GM12878 (cell line): ENCODE results near the gene IL15. TPM values are rescaled to one million over a fixed set of nuclear protein-coding genes. Genes with fewer than 3 reads are reported as not detected.
A peak's percentile ranks its signal among the peaks of the same experiment; 100 is the strongest.

Source experiments
- ATAC-seq: fragments of 200-7000 bp; cut with Tn5 transposase; 3 replicates; pipeline ENCODE4 v1.9.1; 2020; ENCODE audit warnings: mild to moderate bottlenecking, moderate library complexity
- BruUV-seq: library from RNA; stranded (reverse); fragments of 400-500 nt; replicated peaks from 2 replicates; lab custom pipeline; 2021; lab: Mats Ljungman, UMichigan
- CTCF ChIA-PET: fragments of 300-600 bp; sonication (Branson Sonifier 250); formaldehyde crosslinking; extraction: SDS; loops from one replicate; lab custom pipeline; 2021; ENCODE audit warnings: inconsistent platforms; lab: Yijun Ruan, JAX
- POLR2A ChIA-PET: fragments of 350-600 bp; formaldehyde crosslinking; extraction: SDS; loops from one replicate; lab custom pipeline; 2021; ENCODE audit warnings: inconsistent platforms; lab: Charles Lee
- RAD21 ChIA-PET: fragments of 300-600 bp; sonication (Branson Sonifier 250); formaldehyde crosslinking; loops from one replicate; lab custom pipeline; 2023; ENCODE audit warnings: antibody characterized with exemption; ENCODE audit not compliant: unreplicated experiment; lab: Charles Lee
- SMC1A ChIA-PET: fragments of 300-600 bp; sonication (Branson Sonifier 250); formaldehyde crosslinking; loops from one replicate; lab custom pipeline; 2023; ENCODE audit not compliant: unreplicated experiment, uncharacterized antibody; lab: Charles Lee
- DNase-seq: peaks from one replicate; pipeline ENCODE4 v3.0.0-alpha.2; 2011; ENCODE audit warnings: low read depth, low spot score
- FAIRE-seq: peaks from 3 replicates; lab custom pipeline; 2011; peaks lifted over from hg19 to GRCh38; lab: Jason Lieb, UNC
- H2AFZ ChIP-seq: 2 replicates; pipeline ENCODE4 v1.6.0; 2011; ENCODE audit warnings: low read depth, low read length, control low read depth; ENCODE audit not compliant: control insufficient read depth
- H3K27ac ChIP-seq: 2 replicates; pipeline ENCODE4 v1.5.1; 2011; ENCODE audit warnings: control low read depth; ENCODE audit not compliant: control insufficient read depth, insufficient read depth
- H3K27me3 ChIP-seq, 2 experiments: replicated peaks in 1 of 2; 2 replicates each; pipeline versions ENCODE4 v1.6.0 to v1.6.1; 2011; ENCODE audit warnings: low read length in 1 of 2; ENCODE audit not compliant: control insufficient read depth in 2 of 2, insufficient read depth in 2 of 2
- H3K36me3 ChIP-seq, 2 experiments: 2 replicates each; pipeline ENCODE4 v1.5.1; 2011; ENCODE audit warnings: low read length in 1 of 2; ENCODE audit not compliant: control insufficient read depth in 2 of 2, insufficient read depth in 2 of 2
- H3K4me1 ChIP-seq: 2 replicates; pipeline ENCODE4 v1.6.1; 2011; ENCODE audit warnings: mild to moderate bottlenecking, low read length, moderate library complexity, mixed read lengths; ENCODE audit not compliant: control insufficient read depth, insufficient read depth
- H3K4me2 ChIP-seq: 2 replicates; pipeline ENCODE4 v1.6.0; 2011; ENCODE audit warnings: control low read depth; ENCODE audit not compliant: control insufficient read depth, insufficient read depth
- H3K4me3 ChIP-seq: fragments of 200-600 bp; sonication (generic); 2 replicates; pipeline ENCODE4 v1.5.1; 2016
- H3K79me2 ChIP-seq: 2 replicates; pipeline ENCODE4 v1.6.0; 2011; ENCODE audit warnings: low read length; ENCODE audit not compliant: control insufficient read depth, insufficient read depth
- H3K9ac ChIP-seq: 2 replicates; pipeline ENCODE4 v1.8.0; 2011; ENCODE audit warnings: low read length, control low read depth, mixed read lengths; ENCODE audit not compliant: control insufficient read depth, insufficient read depth
- H3K9me3 ChIP-seq: replicated peaks from 3 replicates; pipeline ENCODE4 v1.5.1; 2011; ENCODE audit warnings: mild to moderate bottlenecking, low read length; ENCODE audit not compliant: control insufficient read depth, insufficient read depth
- H4K20me1 ChIP-seq: 2 replicates; pipeline ENCODE4 v1.6.0; 2011; ENCODE audit not compliant: control insufficient read depth, insufficient read depth
- BHLHE40 ChIP-seq, 2 experiments: fragments of 450-650 bp in 1 of 2; IDR thresholded peaks; 2 replicates each; pipeline ENCODE4 v1.6.1; 2011 to 2017; ENCODE audit warnings: low read depth in 2 of 2, borderline replicate concordance in 1 of 2, improper control_type of control experiment in 1 of 2, low read length in 1 of 2, mild to moderate bottlenecking in 1 of 2
- EGR1 ChIP-seq, 2 experiments: IDR thresholded peaks; 1 replicate in 1 of 2; 2 replicates in 1 of 2; pipeline ENCODE4 v1.6.1; 2011 to 2012; ENCODE audit warnings: low read depth in 2 of 2, low read length in 2 of 2, borderline replicate concordance in 1 of 2, mild to moderate bottlenecking in 1 of 2, moderate library complexity in 1 of 2
- NBN ChIP-seq: fragments of 450-650 bp; IDR thresholded peaks from 2 replicates; pipeline ENCODE4 v1.6.1; 2016
- NFYA ChIP-seq: IDR thresholded peaks from 2 replicates; pipeline ENCODE4 v1.6.1; 2011; ENCODE audit warnings: low read depth, mild to moderate bottlenecking, low read length, improper control_type of control experiment, borderline replicate concordance
- NRF1 ChIP-seq: conservative IDR thresholded peaks from 2 replicates; pipeline ENCODE4 v1.6.1; 2011; ENCODE audit warnings: mild to moderate bottlenecking, low read depth, low read length, improper control_type of control experiment
- RELB ChIP-seq: fragments of 450-650 bp; IDR thresholded peaks from 2 replicates; pipeline ENCODE4 v1.6.1; 2017; ENCODE audit warnings: low read depth, mild to moderate bottlenecking, moderate library complexity
- SIX5 ChIP-seq: IDR thresholded peaks from 2 replicates; pipeline ENCODE4 v1.6.1; 2011; ENCODE audit warnings: mild to moderate bottlenecking, low read depth, low read length, moderate library complexity; ENCODE audit not compliant: severe bottlenecking
- SP1 ChIP-seq: IDR thresholded peaks from one replicate; pipeline ENCODE4 v1.6.1; 2011; ENCODE audit warnings: low read depth, low read length
- SPI1 ChIP-seq: IDR thresholded peaks from 2 replicates; pipeline ENCODE4 v1.6.1; 2011; ENCODE audit warnings: low read depth, mild to moderate bottlenecking, low read length, moderate library complexity, borderline replicate concordance; ENCODE audit not compliant: insufficient read depth
- SRF ChIP-seq, 2 experiments: IDR thresholded peaks; 2 replicates each; pipeline ENCODE4 v1.6.1; 2011; ENCODE audit warnings: low read depth in 2 of 2, low read length in 2 of 2, mild to moderate bottlenecking in 1 of 2, moderate library complexity in 1 of 2
- SUPT20H ChIP-seq: IDR thresholded peaks from 2 replicates; pipeline ENCODE4 v1.6.1; 2011; ENCODE audit warnings: low read depth, mild to moderate bottlenecking, low read length, moderate library complexity, borderline replicate concordance; ENCODE audit not compliant: control insufficient read depth
- TARDBP ChIP-seq: IDR thresholded peaks from 2 replicates; pipeline ENCODE4 v1.6.1; 2016; ENCODE audit warnings: borderline replicate concordance
- WGBS: methylation state at CpG from one replicate; pipeline ENCODE4 v1.1.6; 2016; ENCODE audit warnings: low lambda C conversion rate; ENCODE audit not compliant: insufficient replicate concordance, insufficient coverage; ENCODE audit errors: missing lambda C conversion rate; 5-methylcytosine and 5-hydroxymethylcytosine counted together
- in situ Hi-C: fragments of 300-500 bp; cut with MboI; formaldehyde crosslinking; loops from 9 replicates; pipeline ENCODE4 v1.14.3; 2018; ENCODE audit warnings: mixed read lengths
- intact Hi-C: fragments of 100-400 bp; cut with micrococcal nuclease; formaldehyde crosslinking; loops from one replicate; pipeline ENCODE4 v1.14.2; 2022; ENCODE audit not compliant: unreplicated experiment
- polyA plus RNA-seq, 11 experiments: library from polyadenylated mRNA; depleted of rRNA in 4 of 11; unstranded in 6 of 11; stranded (reverse) in 5 of 11; fragments of >200 nt; fragmentation: Nextera tagmentation in 4 of 11; fragmentation: Illumina TruSeq in 1 of 11; extraction: Ambion mirVana in 4 of 11; extraction: Trizol in 1 of 11; gene quantifications; 1 replicate in 1 of 11; 2 replicates in 10 of 11; pipeline versions ENCODE4 v1.2.1 to v1.2.3, GENCODE V29; 2011 to 2016; ENCODE audit warnings: inconsistent platforms in 2 of 11, missing spikeins in 2 of 11, low read depth in 1 of 11
- total RNA-seq, 4 experiments: library from RNA; depleted of rRNA in 3 of 4; stranded (reverse); fragments of >200 nt in 3 of 4; fragmentation: Illumina TruSeq in 1 of 4; extraction: Trizol in 1 of 4; gene quantifications; 2 replicates each; pipeline versions ENCODE4 v1.2.1 to v1.2.3, GENCODE V29; 2013 to 2021

Gene IL15
- total and polyA plus RNA-seq, 10 of the 15 experiments (the other 5 are each of a cell fraction or from before 2014, with no cell fraction given) = 6.0 to 11.4 (median 8.2) TPM

GRCh38 chr4:141645611-141646340 lies 9.4 kb downstream of the IL15 start:
- in situ Hi-C loops (no loop called here), intact Hi-C loops (no loop called here)
- H3K27me3 ChIP-seq = no peaks in the 10 kb centered on the region
- H3K79me2 ChIP-seq = peaks cover 60% of the 10 kb centered on the region
- H3K4me3 ChIP-seq = no peak overlapping the region
- no peaks in the 10 kb centered on the region for H4K20me1 ChIP-seq
- no TSS peak for BruUV-seq
- H3K4me1 ChIP-seq = peaks cover 3% of the 10 kb centered on the region; the same call in 1 of the 2 replicates
- no peaks in the 10 kb centered on the region; a peak in 1 of 4 replicates for H3K36me3 ChIP-seq
- ChIA-PET POLR2A (interaction anchor here (0.7 to 1.2 kb wide), 3 partner anchors 10 to 16 kb away, joined by 3 to 4 read pairs (median 3); partner anchors contain the start of gene IL15), RAD21 (interaction anchor here (1.1 to 2.0 kb wide), 3 partner anchors 7 to 12 kb away, joined by 3 to 6 read pairs (median 4); no protein-coding TSS in a partner anchor), CTCF (interaction anchor here (0.6 to 2.1 kb wide), 4 partner anchors 8 to 735 kb away, joined by 3 to 13 read pairs (median 4); partner anchors contain the start of gene IL15), SMC1A (interaction anchor here (1.3 to 2.7 kb wide), 5 partner anchors 8 to 35 kb away, joined by 4 to 22 read pairs (median 9); partner anchors contain the start of gene IL15)
- peak overlapping the region; percentile 27; the same call in 1 of the 2 replicates for H3K4me2 ChIP-seq
- WGBS = 66% methylated on average over 3 of the region's 3 CpGs
- DNase-seq (no peak), FAIRE-seq (no peak), ATAC-seq (peak; percentile 51)
- no peak overlapping the region for H3K27ac ChIP-seq
- H3K9me3 ChIP-seq = no peaks in the 10 kb centered on the region; the same call in 1 of the 3 replicates
- H2AFZ ChIP-seq = no peak overlapping the region
- no peak for TF ChIP-seq SP1
- TF ChIP-seq SPI1 = 0 out of 2 replicates have a peak, but pooled peaks have one; percentile 3
- H3K9ac ChIP-seq = no peak overlapping the region

- SMC1A ChIA-PET = interaction anchor here (0.6 to 2.7 kb wide), 10 partner anchors 8 to 306 kb away, joined by 3 to 22 read pairs (median 4); partner anchors contain the start of gene IL15
- Histone ChIP-seq H3K9me3 (no peaks in the 10 kb centered on the region; the same call in 1 of the 3 replicates), H3K4me3 (no peak overlapping the region), H3K4me2 (peak overlapping the region; percentile 28; the same call in 1 of the 2 replicates), H4K20me1 (no peaks in the 10 kb centered on the region), H3K27me3 (no peaks in the 10 kb centered on the region), H3K36me3 (no peaks in the 10 kb centered on the region; a peak in 1 of 4 replicates), H3K79me2 (peaks cover 56% of the 10 kb centered on the region), H3K4me1 (peaks cover 3% of the 10 kb centered on the region; the same call in 1 of the 2 replicates), H2AFZ (no peak overlapping the region), H3K9ac (no peak overlapping the region), H3K27ac (no peak overlapping the region)
- BruUV-seq = no TSS peak
- ATAC-seq (peak; percentile 62), FAIRE-seq (no peak), DNase-seq (no peak)
- intact Hi-C loops (no loop called here), in situ Hi-C loops (no loop called here)
- POLR2A ChIA-PET = interaction anchor here (1.2 kb wide), 2 partner anchors 10 to 17 kb away, joined by 3 to 4 read pairs; partner anchors contain the start of gene IL15
- RAD21 ChIA-PET = interaction anchor here (1.3 to 2.0 kb wide), 3 partner anchors 8 to 10 kb away, joined by 4 to 8 read pairs (median 6); partner anchors contain the start of gene IL15
- 57% methylated on average over 3 of the region's 3 CpGs for WGBS
- CTCF ChIA-PET = interaction anchor here (0.8 to 2.1 kb wide), 4 partner anchors 8 to 57 kb away, joined by 3 to 13 read pairs (median 4); partner anchors contain the start of gene IL15
- TF ChIP-seq RELB = peak; percentile 49
- TF ChIP-seq NBN = no peak
- no peak for TF ChIP-seq TARDBP
- no peak for TF ChIP-seq NFYA
- TF ChIP-seq SUPT20H = no peak
- no peak for TF ChIP-seq BHLHE40 (IDR thresholded peaks at IDR 0.05; ENCODE audit: borderline replicate concordance in 1 of 2, low read depth in 2 of 2, low read length in 1 of 2)
- no peak for TF ChIP-seq EGR1 (IDR thresholded peaks at IDR 0.05; ENCODE audit: borderline replicate concordance in 1 of 2, low read depth in 2 of 2, low read length in 2 of 2)
- TF ChIP-seq SRF (IDR thresholded peaks at IDR 0.05; ENCODE audit: low read depth in 2 of 2, low read length in 2 of 2) = peak in 1 of 2 experiments; percentile 63; a peak in 1 of 4 replicates
- TF ChIP-seq SIX5 = no peak
- TF ChIP-seq NRF1 = no peak
These were observed 10.6 kb downstream of the IL15 start for GRCh38 chr4:141646969-141647368.
